GM10266 (cell line): ENCODE measurements around the gene SPAG9.

ENCODE experiments used
- DNase-seq: peaks from one replicate; pipeline ENCODE4 v3.0.0; 2012; ENCODE audit errors: extremely low spot score
- CTCF ChIP-seq: IDR thresholded peaks from 2 replicates; pipeline ENCODE4 v1.5.1; 2012; ENCODE audit warnings: mild to moderate bottlenecking, low read depth; ENCODE audit not compliant: control insufficient read depth, insufficient read depth; ENCODE audit errors: missing control alignments

SPAG9 gene

GRCh38 chr17:50939795-50940684 is 180.6 kb downstream of the SPAG9 start:
- TF ChIP-seq CTCF = no peak

GRCh38 chr17:50939542-50939794 is 181.2 kb downstream of the SPAG9 start:
- TF ChIP-seq CTCF = no peak
- DNase-seq = no peak

More at GRCh38 chr17:50939795-50940684, 180.6 kb downstream of the SPAG9 start:
- DNase-seq = no peak

DNA sequence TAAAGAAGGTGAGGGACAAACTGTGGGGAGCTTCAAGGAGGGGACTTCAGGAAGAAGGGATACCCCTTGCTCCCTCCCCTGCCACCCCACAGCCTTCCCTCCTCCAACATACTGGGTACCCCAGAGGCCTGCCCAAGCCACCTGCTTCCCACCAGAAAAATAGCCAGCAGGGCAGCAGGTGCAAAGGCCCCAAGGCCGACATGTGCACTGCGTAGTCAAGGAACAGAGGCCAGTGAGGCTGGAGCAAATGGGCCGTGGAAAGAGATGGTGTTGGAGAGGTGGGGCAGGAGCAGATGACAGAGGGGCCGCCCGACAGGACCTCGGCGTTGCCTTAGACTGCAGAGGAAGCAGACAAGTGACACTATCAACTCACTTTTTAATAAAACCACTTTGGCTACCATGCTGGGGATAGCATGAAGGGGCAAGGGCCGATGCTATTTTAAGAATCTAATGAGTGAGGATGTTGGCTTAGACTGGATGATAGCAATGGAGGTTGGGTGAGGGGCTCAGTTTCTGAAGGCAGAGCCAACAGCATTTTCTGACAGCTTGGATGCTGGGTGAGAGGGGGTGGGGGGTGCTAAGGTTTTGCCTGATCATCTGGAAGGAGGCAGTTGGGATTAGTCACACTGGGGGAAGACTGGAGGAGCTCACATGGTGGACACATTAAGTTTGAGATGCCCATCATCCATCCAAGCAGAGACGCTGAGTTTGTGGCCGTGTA is 181.7 kb downstream of the SPAG9 start:
- DNase-seq = no peak
- no peak for TF ChIP-seq CTCF

- no peak for DNase-seq
- no peak for TF ChIP-seq CTCF
These were observed 184.7 kb downstream of the SPAG9 start for GRCh38 chr17:50935996-50936266.

DNA sequence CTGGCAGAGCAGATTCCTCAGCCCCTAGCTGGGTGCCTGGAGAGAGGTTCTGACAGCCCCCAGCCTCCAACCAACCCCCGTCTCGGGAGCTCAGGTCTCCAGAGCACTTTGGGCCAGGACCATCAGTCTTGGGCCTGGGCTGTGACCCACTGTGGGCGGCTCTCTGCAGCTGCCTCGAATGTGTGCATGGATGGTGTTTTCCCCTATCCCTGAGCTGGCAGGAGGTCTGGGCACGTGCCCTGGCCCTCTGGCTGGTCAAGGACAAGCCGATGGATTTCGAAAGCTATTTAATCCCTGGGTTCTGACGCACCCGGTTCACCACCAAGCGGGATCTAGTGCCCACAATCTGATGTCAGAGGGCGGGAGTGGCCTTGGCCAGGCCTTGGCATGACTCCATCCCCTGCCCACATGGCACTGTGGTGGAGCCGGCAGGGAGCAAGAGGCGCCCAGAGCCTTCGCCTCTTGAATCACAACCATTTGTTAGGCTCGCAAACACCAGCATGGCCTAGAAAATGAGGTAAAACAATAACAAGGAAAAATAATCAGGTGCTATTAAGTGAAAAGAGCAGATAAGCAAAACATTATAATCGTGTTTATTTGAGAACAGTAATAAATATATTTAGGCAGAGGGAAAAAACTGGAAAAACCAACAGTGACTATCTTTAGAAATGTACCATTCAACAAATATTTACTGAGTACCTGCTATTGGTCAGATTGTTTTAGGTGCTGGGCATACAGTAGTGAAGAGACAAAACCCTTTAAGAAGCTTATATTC is 185.3 kb downstream of the SPAG9 start:
- no peak for DNase-seq
- TF ChIP-seq CTCF = no peak

GRCh38 chr17:50934672-50935220 is 185.9 kb downstream of the SPAG9 start:
- TF ChIP-seq CTCF = no peak
- DNase-seq = no peak

DNA sequence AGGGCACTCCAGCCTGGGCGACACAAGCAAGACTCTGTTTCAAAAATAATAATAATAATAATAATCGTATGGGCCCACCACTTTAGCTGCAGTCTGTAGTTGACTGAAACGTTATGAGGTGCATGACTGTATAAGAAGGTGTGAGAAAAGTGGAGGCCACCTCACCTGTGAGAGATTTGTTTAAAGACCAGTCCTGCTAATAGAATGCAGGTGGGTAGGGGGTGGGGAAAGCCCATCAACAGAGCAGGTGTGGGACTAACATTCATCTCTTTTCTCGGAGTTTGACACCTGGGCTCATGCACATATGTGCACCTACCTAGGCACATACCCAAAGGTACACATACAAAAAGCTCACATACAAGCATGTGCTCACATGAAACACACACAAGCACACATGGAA is 186.5 kb downstream of the SPAG9 start:
- TF ChIP-seq CTCF = no peak

More for the DNA sequence above, 186.5 kb downstream of the SPAG9 start:
- DNase-seq = no peak
